Endothelial cell (in vitro differentiated cells): ENCODE data around the gene OTOP2. TPM values are rescaled to one million over a fixed set of nuclear protein-coding genes. Genes with fewer than 3 reads are reported as not detected.

Experiments used
- DNase-seq: peaks from one replicate; pipeline ENCODE4 v3.0.0; 2021; ENCODE audit warnings: low spot score
- H3K27ac Mint-ChIP-seq: one replicate; pipeline ENCODE4 v1.8.0; 2021; ENCODE audit warnings: mixed read lengths, inconsistent platforms; ENCODE audit not compliant: unreplicated experiment
- H3K27me3 Mint-ChIP-seq: one replicate; pipeline ENCODE4 v1.8.0; 2021; ENCODE audit warnings: mild to moderate bottlenecking, moderate library complexity, mixed read lengths, inconsistent platforms; ENCODE audit not compliant: unreplicated experiment
- H3K36me3 Mint-ChIP-seq: one replicate; pipeline ENCODE4 v1.8.0; 2021; ENCODE audit warnings: mild to moderate bottlenecking, low read depth, mixed read lengths, inconsistent platforms; ENCODE audit not compliant: unreplicated experiment
- H3K4me1 Mint-ChIP-seq: one replicate; pipeline ENCODE4 v1.8.0; 2021; ENCODE audit warnings: mild to moderate bottlenecking, mixed read lengths, inconsistent platforms; ENCODE audit not compliant: unreplicated experiment
- H3K4me3 Mint-ChIP-seq: one replicate; pipeline ENCODE4 v1.8.0; 2021; ENCODE audit warnings: mild to moderate bottlenecking, mixed read lengths, inconsistent platforms; ENCODE audit not compliant: unreplicated experiment
- H3K9me3 Mint-ChIP-seq: one replicate; pipeline ENCODE4 v1.8.0; 2021; ENCODE audit warnings: mixed read lengths, inconsistent platforms; ENCODE audit not compliant: unreplicated experiment
- CTCF ChIP-seq: fragments of 200-600 bp; sonication (generic); IDR thresholded peaks from one replicate; pipeline ENCODE4 v1.5.0; 2021; ENCODE audit warnings: antibody characterized with exemption; ENCODE audit not compliant: unreplicated experiment
- long read RNA-seq: library from polyadenylated mRNA; unstranded; transcript quantifications from one replicate; pipeline ENCODE4 v2.0.0, GENCODE V29; 2020; ENCODE audit not compliant: unreplicated experiment
- total RNA-seq: library from RNA; stranded (reverse); fragmentation: NEBNext Ultra II Directional; extraction: Animal tissue kit (Norgen Biotek cat#: 25700); gene quantifications from one replicate; pipeline ENCODE4 v1.2.1, GENCODE V29; 2021; ENCODE audit not compliant: unreplicated experiment

Gene OTOP2
- not detected for total RNA-seq
- long read RNA-seq: 0 reads

GRCh38 chr17:74924250-74924948, at the start of gene OTOP2:
OTOP2 (plus strand) TSS chr17:74924273; CDS start chr17:74924633, 360 bp downstream.
- Mint-ChIP-seq H3K27ac (no peak within 1 kb of the TSS), H3K9me3 (no peaks in the 10 kb centered on the region), H3K4me3 (peak within 1 kb of the TSS; percentile 56), H3K36me3 (no peaks in the 10 kb centered on the region), H3K27me3 (peaks cover 22% of the 10 kb centered on the region), H3K4me1 (no peaks in the 10 kb centered on the region)
- no peak for DNase-seq
- TF ChIP-seq CTCF: no peak

GRCh38 chr17:74874615-74875037, 49.4 kb upstream of the OTOP2 start:
- H3K4me3 Mint-ChIP-seq: no peak overlapping the region
- peaks cover 22% of the 10 kb centered on the region for H3K27me3 Mint-ChIP-seq
- H3K27ac Mint-ChIP-seq: no peak overlapping the region
- no peak for DNase-seq
- H3K9me3 Mint-ChIP-seq: no peaks in the 10 kb centered on the region
- H3K4me1 Mint-ChIP-seq: peaks cover 23% of the 10 kb centered on the region
- peaks cover 6% of the 10 kb centered on the region for H3K36me3 Mint-ChIP-seq
- no peak for TF ChIP-seq CTCF

GRCh38 chr17:74875155-74875976, 48.7 kb upstream of the OTOP2 start:
- no peak for TF ChIP-seq CTCF
- Mint-ChIP-seq H3K36me3 (peaks cover 5% of the 10 kb centered on the region), H3K27me3 (peaks cover 22% of the 10 kb centered on the region), H3K4me1 (peaks cover 23% of the 10 kb centered on the region), H3K4me3 (no peak overlapping the region), H3K9me3 (no peaks in the 10 kb centered on the region), H3K27ac (peak overlapping the region; percentile 28)
- no peak for DNase-seq

- DNase-seq: no peak
- H3K36me3 Mint-ChIP-seq: peaks cover 5% of the 10 kb centered on the region
- no peak for TF ChIP-seq CTCF
- H3K4me3 Mint-ChIP-seq: no peak overlapping the region
- no peaks in the 10 kb centered on the region for H3K9me3 Mint-ChIP-seq
- no peak overlapping the region for H3K27ac Mint-ChIP-seq
- peaks cover 18% of the 10 kb centered on the region for H3K4me1 Mint-ChIP-seq
- H3K27me3 Mint-ChIP-seq: peaks cover 20% of the 10 kb centered on the region
Measured at GRCh38 chr17:74875977-74876593, 48.0 kb upstream of the OTOP2 start.
